ENCODE measurements around the gene OR13C9.
"Not testable (repeated sequence)": the region's sequence is repeated elsewhere in the genome, so short reads cannot be mapped to it uniquely, and the experiment has no call there.

Gene OR13C9, protein sequence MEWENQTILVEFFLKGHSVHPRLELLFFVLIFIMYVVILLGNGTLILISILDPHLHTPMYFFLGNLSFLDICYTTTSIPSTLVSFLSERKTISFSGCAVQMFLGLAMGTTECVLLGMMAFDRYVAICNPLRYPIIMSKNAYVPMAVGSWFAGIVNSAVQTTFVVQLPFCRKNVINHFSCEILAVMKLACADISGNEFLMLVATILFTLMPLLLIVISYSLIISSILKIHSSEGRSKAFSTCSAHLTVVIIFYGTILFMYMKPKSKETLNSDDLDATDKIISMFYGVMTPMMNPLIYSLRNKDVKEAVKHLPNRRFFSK

GRCh38 chr9:104618104-104618503 is at the start of gene OR13C9:
Gene OR13C9, minus strand, starts transcription at chr9:104618204. Its CDS starts 0 bp downstream, at chr9:104618204.
- no peak for DNase-seq

DNA sequence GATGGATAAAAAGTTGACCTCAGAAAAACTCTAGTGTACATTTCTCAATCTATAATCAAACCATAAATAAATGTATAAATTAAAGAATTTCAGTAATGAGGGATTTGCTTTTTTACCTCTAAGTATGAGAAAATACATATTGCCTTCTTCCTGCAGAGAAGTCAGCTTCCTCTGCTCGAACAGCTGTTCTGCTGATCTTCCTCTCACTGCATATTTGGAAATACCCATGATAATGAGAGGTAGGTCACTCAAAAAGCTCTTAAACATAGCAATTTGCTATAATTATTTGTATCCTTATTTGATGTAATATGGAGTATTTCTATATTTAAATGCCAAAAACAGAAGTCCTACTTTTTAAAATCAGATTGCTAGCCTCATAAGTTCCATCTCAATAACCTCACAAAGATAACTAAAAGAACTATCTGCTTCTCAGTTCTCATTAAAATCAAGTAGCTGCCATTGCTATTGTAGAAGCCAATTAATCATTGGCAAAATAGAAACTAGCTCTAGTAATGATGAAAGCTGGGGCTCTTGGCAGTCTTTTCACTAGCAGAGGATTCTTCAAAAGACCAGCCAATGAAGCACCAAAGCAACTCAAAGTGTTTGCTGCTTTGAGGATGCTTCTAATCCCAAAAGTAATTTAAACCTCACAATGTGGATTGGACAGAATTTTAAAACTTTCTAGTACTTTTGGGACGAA is 40.6 kb upstream of the OR13C9 start:
- no peak for DNase-seq

- DNase-seq = no peak
Observed at GRCh38 chr9:104635456-104635855, 17.5 kb upstream of the OR13C9 start.

- DNase-seq = no peak
Observed at GRCh38 chr9:104633976-104634520, 16.0 kb upstream of the OR13C9 start.

GRCh38 chr9:104625964-104626363 is 8.0 kb upstream of the OR13C9 start:
- DNase-seq = not testable (repeated sequence)

DNA sequence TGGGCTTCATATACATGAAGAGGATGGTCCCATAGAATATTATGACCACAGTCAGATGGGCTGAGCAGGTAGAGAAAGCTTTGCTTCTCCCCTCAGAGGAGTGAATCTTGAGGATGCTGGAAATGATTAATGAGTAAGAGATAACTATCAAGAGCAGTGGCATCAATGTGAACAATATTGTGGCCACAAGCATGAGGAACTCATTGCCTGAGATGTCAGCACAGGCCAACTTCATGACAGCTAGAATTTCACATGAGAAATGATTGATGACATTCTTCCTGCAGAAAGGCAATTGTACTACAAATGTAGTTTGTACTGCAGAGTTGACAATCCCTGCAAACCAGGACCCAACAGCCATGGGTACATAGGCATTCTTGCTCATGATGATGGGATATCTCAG is 586 bp downstream of the OR13C9 start:
- no peak for DNase-seq

DNA sequence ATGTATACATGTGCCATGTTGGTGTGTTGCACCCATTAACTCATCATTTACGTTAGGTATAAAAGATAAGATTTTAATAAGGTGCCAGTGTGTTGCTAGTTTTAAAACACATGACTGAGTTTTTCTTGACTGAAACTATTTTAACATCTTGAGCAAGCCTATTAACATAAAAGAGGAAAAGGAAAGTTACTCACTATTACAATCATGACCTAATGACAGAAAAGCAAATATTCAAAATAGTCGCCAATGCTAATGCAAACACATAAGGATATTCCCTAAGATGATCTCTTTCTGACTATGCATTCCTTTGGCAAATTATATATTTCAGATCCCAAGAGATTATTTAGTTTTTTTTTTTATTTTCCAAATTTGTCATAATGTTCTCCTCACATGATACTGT is 6.8 kb downstream of the OR13C9 start:
- no peak for DNase-seq

DNA sequence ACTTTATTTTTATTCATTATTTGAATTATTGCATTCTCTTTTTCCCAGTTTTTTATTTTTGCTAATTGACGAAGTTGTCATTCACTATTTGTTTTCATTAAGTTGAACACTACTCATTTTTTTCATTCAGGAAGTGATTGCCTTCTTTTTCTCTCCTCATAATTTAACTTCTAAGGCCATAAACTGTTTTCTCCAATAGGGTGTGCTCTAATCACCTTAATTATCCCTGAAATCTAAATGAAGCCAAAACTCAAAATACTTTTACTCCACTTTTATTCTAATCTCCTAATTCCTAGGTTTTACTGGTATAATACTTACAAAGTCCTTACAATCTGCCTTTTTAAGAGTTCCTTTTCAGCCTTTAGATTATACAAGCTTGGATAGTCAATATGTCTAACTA is 9.7 kb downstream of the OR13C9 start:
- DNase-seq = no peak

- no peak for DNase-seq
Observed at GRCh38 chr9:104606152-104606551, 11.9 kb downstream of the OR13C9 start.

GRCh38 chr9:104605527-104605926 is 12.5 kb downstream of the OR13C9 start, which contains the start of gene OR13C2:
Gene OR13C2, minus strand, starts transcription at chr9:104605627. Its CDS starts 0 bp downstream, at chr9:104605627.
- DNase-seq = not testable (repeated sequence)

DNA sequence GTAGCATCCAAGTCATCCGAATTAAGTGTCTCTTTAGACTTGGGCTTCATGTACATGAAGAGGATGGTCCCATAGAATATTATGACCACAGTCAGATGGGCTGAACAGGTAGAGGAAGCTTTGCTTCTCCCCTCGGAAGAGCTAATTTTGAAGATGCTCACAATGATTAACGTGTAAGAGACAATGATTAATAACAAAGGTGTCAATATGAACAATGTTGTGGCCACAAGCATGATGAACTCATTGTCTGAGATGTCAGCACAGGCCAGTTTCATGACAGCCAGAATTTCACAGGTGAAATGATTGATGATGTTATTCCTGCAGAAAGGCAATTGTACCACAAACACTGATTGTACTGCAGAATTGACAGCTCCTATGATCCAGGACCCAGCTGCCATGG is 13.2 kb downstream of the OR13C9 start:
- no peak for DNase-seq

- not testable (repeated sequence) for DNase-seq
Observed at GRCh38 chr9:104599313-104599712, 18.7 kb downstream of the OR13C9 start, which contains the start of gene OR13C5. Gene OR13C5, minus strand, starts transcription at chr9:104599413. Its CDS starts 0 bp downstream, at chr9:104599413.

GRCh38 chr9:104598749-104599148 is 19.3 kb downstream of the OR13C9 start:
- DNase-seq = not testable (repeated sequence)

GRCh38 chr9:104589626-104590025 is 28.4 kb downstream of the OR13C9 start:
- no peak for DNase-seq

DNA sequence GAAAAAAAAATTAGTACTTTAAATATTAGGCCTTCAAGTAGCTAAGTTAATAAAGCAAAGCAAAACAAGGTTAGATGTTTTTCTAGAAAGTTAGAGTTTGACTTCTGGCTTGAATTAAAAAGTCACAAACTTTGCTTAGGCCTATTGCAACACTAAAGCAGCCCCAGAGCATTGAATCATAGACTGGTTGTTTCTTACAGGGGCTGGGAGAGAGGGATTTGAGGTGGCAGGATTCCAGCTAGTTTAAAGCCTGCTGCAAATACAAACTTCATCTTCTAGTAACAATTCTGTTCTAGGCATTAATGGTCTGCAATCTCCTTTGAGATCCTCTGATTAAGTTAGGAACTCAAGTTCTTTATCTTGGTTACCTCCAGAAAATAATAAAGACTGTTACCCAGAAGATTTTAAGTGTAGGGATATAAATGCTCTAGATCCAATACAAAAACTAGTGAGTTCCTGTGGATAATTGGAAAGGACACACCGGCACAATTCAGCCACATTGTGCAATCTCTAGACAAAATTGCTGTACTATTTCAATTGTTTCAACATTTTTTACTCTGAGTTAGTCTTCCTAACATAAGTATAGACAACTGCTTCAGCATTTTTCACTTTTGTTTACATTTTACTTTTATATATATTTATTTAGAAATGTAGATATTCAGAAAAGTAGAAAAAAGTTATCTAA is 31.4 kb downstream of the OR13C9 start:
- no peak for DNase-seq

- DNase-seq = no peak
Observed at GRCh38 chr9:104580562-104580961, 37.4 kb downstream of the OR13C9 start.

GRCh38 chr9:104577263-104577662 is 40.7 kb downstream of the OR13C9 start:
- DNase-seq = no peak

DNA sequence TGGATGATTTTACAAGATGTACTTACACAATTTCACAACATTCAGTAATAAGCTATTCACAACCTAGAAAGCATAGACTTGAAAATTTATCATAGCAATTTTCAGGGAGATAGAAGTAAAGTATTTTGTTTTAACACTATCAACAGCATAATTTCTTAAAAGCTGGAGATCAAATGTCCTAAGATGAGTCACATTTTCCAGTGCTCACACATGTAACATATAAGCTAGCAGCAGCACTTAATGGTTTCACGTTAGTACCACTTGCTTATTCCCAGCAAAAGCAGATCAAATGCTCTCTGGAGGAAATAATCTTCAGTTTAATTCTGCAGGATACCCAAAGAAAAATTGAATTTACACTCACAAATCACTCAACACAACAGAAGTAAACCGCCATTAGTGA is 42.5 kb downstream of the OR13C9 start:
- DNase-seq = no peak

GRCh38 chr9:104572612-104573011 is 45.4 kb downstream of the OR13C9 start:
- no peak for DNase-seq

- DNase-seq = no peak
Observed at GRCh38 chr9:104568868-104569267, 49.1 kb downstream of the OR13C9 start, which contains the start of gene OR13C8. Gene OR13C8, plus strand, starts transcription at chr9:104569168. Its CDS starts 0 bp downstream, at chr9:104569168.

Measured in activated naive CD4-positive, alpha-beta T cell treated with anti-CD3 and anti-CD28 coated beads, Interleukin-2, amount 50 U/mL, for 16 hours (primary cell).